Liver (tissue), 3 donors: ENCODE data around the gene CFAP99.
A peak's percentile ranks its signal among the peaks of the same experiment; 100 is the strongest.

Experiments used
- CTCF ChIP-seq: fragments of 150-350 bp; IDR thresholded peaks from 2 replicates; pipeline ENCODE4 v1.5.1; 2017; ENCODE audit warnings: improper control_type of control experiment, low read depth, low read length; ENCODE audit not compliant: missing input control
- EGR1 ChIP-seq, 2 donors: IDR thresholded peaks; 2 replicates each; pipeline ENCODE4 v1.6.1; 2016 to 2018; ENCODE audit warnings: antibody characterized with exemption in 2 of 2, low read depth in 2 of 2
- GABPA ChIP-seq, 2 donors: IDR thresholded peaks in 1 of 2; conservative IDR thresholded peaks in 1 of 2; 2 replicates each; pipeline ENCODE4 v1.6.1; 2016; ENCODE audit warnings: antibody characterized with exemption in 2 of 2, mild to moderate bottlenecking in 1 of 2, moderate library complexity in 1 of 2
- MAX ChIP-seq: IDR thresholded peaks from 2 replicates; pipeline ENCODE4 v1.6.1; 2016; ENCODE audit warnings: antibody characterized with exemption
- RAD21 ChIP-seq, 2 donors: IDR thresholded peaks; 2 replicates each; pipeline ENCODE4 v1.6.1; 2016; ENCODE audit warnings: antibody characterized with exemption in 2 of 2, mild to moderate bottlenecking in 2 of 2
- REST ChIP-seq: IDR thresholded peaks from 2 replicates; pipeline ENCODE4 v1.6.1; 2016; ENCODE audit warnings: antibody characterized with exemption, mild to moderate bottlenecking
- YY1 ChIP-seq: IDR thresholded peaks from 2 replicates; pipeline ENCODE4 v1.6.1; 2016; ENCODE audit warnings: antibody characterized with exemption, mild to moderate bottlenecking
- ZBTB33 ChIP-seq: IDR thresholded peaks from 2 replicates; pipeline ENCODE4 v1.6.1; 2016; ENCODE audit warnings: antibody characterized with exemption
- donor health status: healthy.
- donor health status: healthy.

- no peak for TF ChIP-seq CTCF
- no peak for TF ChIP-seq YY1
- no peak for TF ChIP-seq MAX
- TF ChIP-seq GABPA (IDR thresholded peaks at IDR 0.05 in 1 of 2, conservative IDR thresholded peaks at IDR 0.05 in 1 of 2): no peak
- TF ChIP-seq ZBTB33: no peak
- TF ChIP-seq REST: no peak
- TF ChIP-seq RAD21 (IDR thresholded peaks at IDR 0.05): peak in 1 of 2 donors; percentile 35
- no peak for TF ChIP-seq EGR1 (IDR thresholded peaks at IDR 0.05; ENCODE audit: low read depth in 2 of 2)
These were observed 17.5 kb downstream of the CFAP99 start for GRCh38 chr4:2436301-2436700.
